KMS-11 (cell line): ENCODE data around the gene SCN4A.

Source experiments
- H2AFZ ChIP-seq: fragments of 200-600 bp; sonication (generic); 2 replicates; pipeline ENCODE4 v1.6.1; 2016; ENCODE audit warnings: antibody characterized with exemption, mixed run types, low read depth
- H3K27ac ChIP-seq: fragments of 200-600 bp; sonication (generic); 2 replicates; pipeline ENCODE4 v1.6.1; 2016; ENCODE audit warnings: mild to moderate bottlenecking, mixed run types
- H3K27me3 ChIP-seq: fragments of 200-600 bp; sonication (generic); 2 replicates; pipeline ENCODE4 v1.6.1; 2017; ENCODE audit warnings: mild to moderate bottlenecking, low read depth, mixed run types, moderate library complexity; ENCODE audit not compliant: insufficient read depth
- H3K36me3 ChIP-seq: fragments of 200-600 bp; sonication (generic); 2 replicates; pipeline ENCODE4 v1.6.1; 2017; ENCODE audit warnings: mild to moderate bottlenecking, mixed run types; ENCODE audit not compliant: insufficient read depth
- H3K4me1 ChIP-seq: fragments of 200-600 bp; sonication (generic); 2 replicates; pipeline ENCODE4 v1.6.1; 2016; ENCODE audit warnings: mild to moderate bottlenecking, low read depth, mixed run types; ENCODE audit not compliant: poor library complexity, severe bottlenecking
- H3K4me2 ChIP-seq: fragments of 200-600 bp; sonication (generic); 2 replicates; pipeline ENCODE4 v1.7.0; 2016; ENCODE audit warnings: mild to moderate bottlenecking, mixed run types
- H3K4me3 ChIP-seq: fragments of 200-600 bp; sonication (generic); IDR thresholded peaks from 2 replicates; pipeline ENCODE4 v1.6.1; 2017; ENCODE audit warnings: low read depth, low read length, mixed read lengths; ENCODE audit not compliant: insufficient read depth
- H3K79me2 ChIP-seq: fragments of 200-600 bp; sonication (generic); 2 replicates; pipeline ENCODE4 v1.6.1; 2016; ENCODE audit warnings: low read depth, mixed run types; ENCODE audit not compliant: insufficient read depth
- H3K9ac ChIP-seq: fragments of 200-600 bp; sonication (generic); 2 replicates; pipeline ENCODE4 v1.6.1; 2016; ENCODE audit warnings: mild to moderate bottlenecking, mixed run types
- H4K20me1 ChIP-seq: fragments of 200-600 bp; sonication (generic); 2 replicates; pipeline ENCODE4 v1.6.1; 2016; ENCODE audit warnings: mild to moderate bottlenecking, mixed run types; ENCODE audit not compliant: insufficient read depth
- TF ChIP-seq, protein P1 (sequence below): fragments of 200-600 bp; sonication (generic); conservative IDR thresholded peaks from 2 replicates; pipeline ENCODE4 v1.6.1; 2017; ENCODE audit warnings: low read depth, mild to moderate bottlenecking, antibody characterized with exemption, low read length, moderate library complexity, mixed read lengths

Gene SCN4A

DNA sequence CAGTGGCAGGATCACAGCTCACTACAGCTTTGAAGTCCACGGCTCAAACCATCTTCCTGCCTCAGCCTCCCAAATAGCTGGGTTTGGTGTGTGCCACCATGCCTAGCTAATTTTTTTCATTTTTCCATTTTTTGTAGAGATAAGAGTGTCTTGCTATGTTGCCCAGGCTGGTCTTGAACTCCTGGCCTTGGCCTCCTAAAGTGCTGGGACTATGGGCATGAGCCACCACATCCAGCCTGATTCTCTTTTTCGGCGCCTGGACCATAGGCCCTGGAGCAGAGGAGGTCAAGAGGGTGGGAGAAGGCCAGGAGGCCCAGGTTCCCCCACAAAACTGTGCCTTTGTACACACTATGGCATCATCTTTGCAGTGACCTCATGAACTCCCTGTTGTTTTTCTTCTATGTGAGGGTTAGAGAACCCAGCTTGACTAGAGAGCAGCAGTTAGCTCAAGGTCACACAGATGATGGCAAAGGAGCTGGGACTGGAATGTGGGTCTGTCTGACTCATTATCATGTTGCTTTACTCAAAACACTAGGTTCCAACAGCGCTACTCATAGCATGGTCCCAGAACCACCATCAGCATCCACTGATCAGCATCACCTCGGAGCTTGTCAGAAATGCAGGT is 16.3 kb downstream of the SCN4A start:
- no peak overlapping the region for H3K4me3 ChIP-seq
- H3K9ac ChIP-seq = no peak overlapping the region
- no peaks in the 10 kb centered on the region for H4K20me1 ChIP-seq
- H3K79me2 ChIP-seq = no peaks in the 10 kb centered on the region
- H2AFZ ChIP-seq = no peak overlapping the region
- no peaks in the 10 kb centered on the region for H3K4me1 ChIP-seq
- TF ChIP-seq, protein P1, sequence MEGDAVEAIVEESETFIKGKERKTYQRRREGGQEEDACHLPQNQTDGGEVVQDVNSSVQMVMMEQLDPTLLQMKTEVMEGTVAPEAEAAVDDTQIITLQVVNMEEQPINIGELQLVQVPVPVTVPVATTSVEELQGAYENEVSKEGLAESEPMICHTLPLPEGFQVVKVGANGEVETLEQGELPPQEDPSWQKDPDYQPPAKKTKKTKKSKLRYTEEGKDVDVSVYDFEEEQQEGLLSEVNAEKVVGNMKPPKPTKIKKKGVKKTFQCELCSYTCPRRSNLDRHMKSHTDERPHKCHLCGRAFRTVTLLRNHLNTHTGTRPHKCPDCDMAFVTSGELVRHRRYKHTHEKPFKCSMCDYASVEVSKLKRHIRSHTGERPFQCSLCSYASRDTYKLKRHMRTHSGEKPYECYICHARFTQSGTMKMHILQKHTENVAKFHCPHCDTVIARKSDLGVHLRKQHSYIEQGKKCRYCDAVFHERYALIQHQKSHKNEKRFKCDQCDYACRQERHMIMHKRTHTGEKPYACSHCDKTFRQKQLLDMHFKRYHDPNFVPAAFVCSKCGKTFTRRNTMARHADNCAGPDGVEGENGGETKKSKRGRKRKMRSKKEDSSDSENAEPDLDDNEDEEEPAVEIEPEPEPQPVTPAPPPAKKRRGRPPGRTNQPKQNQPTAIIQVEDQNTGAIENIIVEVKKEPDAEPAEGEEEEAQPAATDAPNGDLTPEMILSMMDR = no peak
- no peaks in the 10 kb centered on the region for H3K36me3 ChIP-seq
- H3K27ac ChIP-seq = no peak overlapping the region
- H3K4me2 ChIP-seq = no peak overlapping the region
- no peaks in the 10 kb centered on the region for H3K27me3 ChIP-seq

DNA sequence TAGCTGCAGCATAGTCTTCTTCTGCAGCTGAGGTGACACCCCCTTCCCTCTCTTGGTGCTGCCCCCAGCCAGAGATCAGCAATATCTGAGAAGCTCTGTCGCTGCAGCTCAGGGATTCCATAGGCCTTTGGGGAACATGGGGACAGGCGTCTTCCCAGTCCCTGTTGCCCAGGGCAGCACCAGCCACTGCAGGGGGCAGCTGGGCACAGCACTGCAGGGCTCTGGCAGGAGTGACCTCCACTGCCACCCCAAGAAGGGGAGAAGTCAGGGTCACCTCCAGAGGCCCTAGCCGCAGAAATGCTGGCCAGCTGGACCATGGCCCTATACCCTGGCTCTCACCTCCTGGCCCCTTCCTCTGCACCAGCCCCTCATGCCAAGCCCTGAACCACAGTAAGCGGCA is 16.9 kb downstream of the SCN4A start:
- Histone ChIP-seq H4K20me1 (no peaks in the 10 kb centered on the region), H3K4me1 (no peaks in the 10 kb centered on the region), H3K4me3 (no peak overlapping the region), H3K27me3 (0 out of 2 replicates have a peak, but pooled peaks cover 3% of the 10 kb centered on the region), H3K27ac (no peak overlapping the region), H3K36me3 (no peaks in the 10 kb centered on the region), H3K4me2 (no peak overlapping the region), H2AFZ (no peak overlapping the region), H3K9ac (no peak overlapping the region), H3K79me2 (no peaks in the 10 kb centered on the region)
- TF ChIP-seq, protein P1 = no peak

DNA sequence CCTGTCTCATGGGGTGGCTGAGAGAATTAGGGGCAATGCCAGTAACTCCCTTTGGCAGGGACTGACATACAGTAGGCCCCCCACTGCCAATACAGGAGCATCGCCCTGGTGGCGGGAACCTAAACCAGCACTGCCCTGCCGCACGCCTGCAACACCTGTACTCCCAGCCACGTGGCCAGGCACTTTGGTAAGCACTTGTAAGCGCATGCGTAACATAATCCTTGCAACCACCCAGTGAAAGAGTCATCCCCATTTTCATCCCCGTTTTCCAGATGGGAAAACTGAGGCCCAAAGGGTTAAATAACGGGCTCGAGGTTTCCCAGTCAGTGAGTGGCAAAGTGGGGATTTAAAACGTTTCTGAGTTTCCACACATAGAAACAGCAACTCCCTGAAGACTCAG is 17.5 kb downstream of the SCN4A start:
- Histone ChIP-seq H3K36me3 (no peaks in the 10 kb centered on the region), H4K20me1 (no peaks in the 10 kb centered on the region), H3K9ac (no peak overlapping the region), H3K79me2 (no peaks in the 10 kb centered on the region), H3K4me2 (no peak overlapping the region), H3K27ac (no peak overlapping the region), H3K4me3 (no peak overlapping the region), H3K27me3 (0 out of 2 replicates have a peak, but pooled peaks cover 6% of the 10 kb centered on the region), H2AFZ (no peak overlapping the region), H3K4me1 (no peaks in the 10 kb centered on the region)
- TF ChIP-seq, protein P1 = no peak

DNA sequence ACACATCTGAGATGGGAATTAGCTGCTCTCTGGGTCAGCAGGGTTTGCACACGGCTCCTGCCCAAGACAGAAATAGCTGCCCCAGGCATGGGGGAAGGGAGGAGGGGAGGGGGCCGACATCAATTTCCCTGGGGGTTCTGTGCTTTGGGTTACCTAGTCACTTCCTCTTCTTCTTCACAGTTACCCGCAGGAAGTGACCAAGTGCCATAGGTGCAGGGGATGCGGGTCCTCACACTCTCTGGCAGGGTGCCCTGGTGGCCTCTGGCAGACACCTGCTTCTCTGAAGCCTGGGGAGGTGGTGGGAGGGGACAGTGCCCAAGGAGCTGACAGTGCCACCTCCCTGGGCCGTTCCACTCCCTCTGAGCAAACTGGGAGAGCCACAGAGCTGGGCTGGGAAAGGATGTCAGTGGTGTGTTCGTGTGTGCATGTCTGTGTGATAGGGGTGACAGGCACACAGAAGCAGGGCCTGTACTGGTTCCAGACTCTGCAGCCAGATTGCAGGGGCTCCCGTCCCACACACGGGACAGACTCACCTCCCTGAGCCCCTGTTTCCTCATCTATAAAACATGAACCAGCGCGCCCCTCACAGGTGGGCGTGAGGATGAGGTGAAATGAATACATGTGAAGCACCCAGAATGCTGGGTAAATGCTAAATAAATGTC is 18.2 kb downstream of the SCN4A start:
- Histone ChIP-seq H3K4me3 (no peak overlapping the region), H3K27ac (no peak overlapping the region), H3K79me2 (no peaks in the 10 kb centered on the region), H3K36me3 (no peaks in the 10 kb centered on the region), H3K27me3 (peaks cover 6% of the 10 kb centered on the region; the same call in 1 of the 2 replicates), H4K20me1 (no peaks in the 10 kb centered on the region), H3K4me2 (no peak overlapping the region), H3K4me1 (no peaks in the 10 kb centered on the region), H3K9ac (no peak overlapping the region), H2AFZ (no peak overlapping the region)
- TF ChIP-seq, protein P1 = no peak
